ENCODE results near the gene PDXK.
"Not testable (repeated sequence)": the region's sequence is repeated elsewhere in the genome, so short reads cannot be mapped to it uniquely, and the experiment has no call there.

PDXK gene

GRCh38 chr21:43718872-43719747 is at the start of gene PDXK:
TSS of gene PDXK (plus strand) at chr21:43719129. CDS start at chr21:43719295, 166 bp downstream.
- TF ChIP-seq CTCF (IDR thresholded peaks at IDR 0.05; ENCODE audit: low read depth, low read length, missing control alignments): peak; percentile 4
- peak; percentile 55 for DNase-seq (ENCODE audit: low read depth)
- H3K4me3 ChIP-seq (ENCODE audit: low read depth, low read length): peak within 1 kb of the TSS; percentile 91

- no peak for DNase-seq (ENCODE audit: low read depth)
- TF ChIP-seq CTCF (IDR thresholded peaks at IDR 0.05; ENCODE audit: low read depth, low read length, missing control alignments): no peak
- no peak overlapping the region for H3K4me3 ChIP-seq (ENCODE audit: low read depth, low read length)
These were observed 48.9 kb upstream of the PDXK start for GRCh38 chr21:43669828-43670605.

- H3K4me3 ChIP-seq (ENCODE audit: low read depth, low read length): no peak overlapping the region
- no peak for TF ChIP-seq CTCF (IDR thresholded peaks at IDR 0.05; ENCODE audit: low read depth, low read length, missing control alignments)
- DNase-seq (ENCODE audit: low read depth): no peak
These were observed 43.1 kb upstream of the PDXK start for GRCh38 chr21:43675871-43676270.

- H3K4me3 ChIP-seq (ENCODE audit: low read depth, low read length): no peak overlapping the region
- DNase-seq (ENCODE audit: low read depth): no peak
- no peak for TF ChIP-seq CTCF (IDR thresholded peaks at IDR 0.05; ENCODE audit: low read depth, low read length, missing control alignments)
These were observed 42.5 kb upstream of the PDXK start for GRCh38 chr21:43676391-43676790.

GRCh38 chr21:43679951-43680350 is 39.0 kb upstream of the PDXK start:
- TF ChIP-seq CTCF (IDR thresholded peaks at IDR 0.05; ENCODE audit: low read depth, low read length, missing control alignments): no peak
- no peak for DNase-seq (ENCODE audit: low read depth)
- no peak overlapping the region for H3K4me3 ChIP-seq (ENCODE audit: low read depth, low read length)

GRCh38 chr21:43680421-43680820 is 38.5 kb upstream of the PDXK start:
- DNase-seq (ENCODE audit: low read depth); H3K4me3 ChIP-seq (ENCODE audit: low read depth, low read length): not testable (repeated sequence)

- no peak for DNase-seq (ENCODE audit: low read depth)
- TF ChIP-seq CTCF (IDR thresholded peaks at IDR 0.05; ENCODE audit: low read depth, low read length, missing control alignments): no peak
These were observed 37.3 kb upstream of the PDXK start for GRCh38 chr21:43681650-43682049.

More at GRCh38 chr21:43681650-43682049, 37.3 kb upstream of the PDXK start:
- H3K4me3 ChIP-seq (ENCODE audit: low read depth, low read length): no peak overlapping the region

Data from GM12864 (cell line).